ENCODE results near the gene COBL.

The COBL gene

GRCh38 chr7:51031791-51032515 lies 284.7 kb downstream of the COBL start:
- no peak for TF ChIP-seq RAD21 (IDR thresholded peaks at IDR 0.05; ENCODE audit: low read depth)
- TF ChIP-seq FOXM1 (IDR thresholded peaks at IDR 0.05; ENCODE audit: borderline replicate concordance, low read depth), result no peak
- TF ChIP-seq CEBPB (IDR thresholded peaks at IDR 0.05), result no peak

- TF ChIP-seq TCF12 (IDR thresholded peaks at IDR 0.05; ENCODE audit: low read depth) (no peak), YY1 (IDR thresholded peaks at IDR 0.05; ENCODE audit: low read depth) (no peak), TEAD4 (IDR thresholded peaks at IDR 0.05) (no peak), CREB1 (IDR thresholded peaks at IDR 0.05; ENCODE audit: low read depth) (no peak), RAD21 (IDR thresholded peaks at IDR 0.05; ENCODE audit: low read depth) (no peak), FOXM1 (IDR thresholded peaks at IDR 0.05; ENCODE audit: borderline replicate concordance, low read depth) (no peak), USF1 (IDR thresholded peaks at IDR 0.05) (no peak)
Measured at GRCh38 chr7:51031216-51031615, 285.4 kb downstream of the COBL start.

GRCh38 chr7:51029701-51030191 lies 286.9 kb downstream of the COBL start:
- TF ChIP-seq MAX (IDR thresholded peaks at IDR 0.05) (no peak), TCF12 (IDR thresholded peaks at IDR 0.05; ENCODE audit: low read depth) (no peak), ZBTB7A (IDR thresholded peaks at IDR 0.05; ENCODE audit: low read depth) (no peak), CREB1 (IDR thresholded peaks at IDR 0.05; ENCODE audit: low read depth) (no peak), TEAD4 (IDR thresholded peaks at IDR 0.05) (no peak), REST (IDR thresholded peaks at IDR 0.05; ENCODE audit: low read depth) (no peak), NFIC (IDR thresholded peaks at IDR 0.05) (no peak), EGR1 (IDR thresholded peaks at IDR 0.05) (no peak), YY1 (IDR thresholded peaks at IDR 0.05; ENCODE audit: low read depth) (no peak), FOXM1 (IDR thresholded peaks at IDR 0.05; ENCODE audit: borderline replicate concordance, low read depth) (no peak), EP300 (IDR thresholded peaks at IDR 0.05; ENCODE audit: borderline replicate concordance) (no peak), TAF1 (IDR thresholded peaks at IDR 0.05; ENCODE audit: low read depth) (no peak), USF1 (IDR thresholded peaks at IDR 0.05) (no peak), CEBPB (IDR thresholded peaks at IDR 0.05) (no peak), RAD21 (IDR thresholded peaks at IDR 0.05; ENCODE audit: low read depth) (no peak)

GRCh38 chr7:51029131-51029530 lies 287.5 kb downstream of the COBL start:
- TF ChIP-seq YY1 (IDR thresholded peaks at IDR 0.05; ENCODE audit: low read depth), result no peak
- TF ChIP-seq RAD21 (IDR thresholded peaks at IDR 0.05; ENCODE audit: low read depth), result no peak
- no peak for TF ChIP-seq TCF12 (IDR thresholded peaks at IDR 0.05; ENCODE audit: low read depth)
- TF ChIP-seq NFIC (IDR thresholded peaks at IDR 0.05), result no peak
- TF ChIP-seq FOXM1 (IDR thresholded peaks at IDR 0.05; ENCODE audit: borderline replicate concordance, low read depth), result no peak
- no peak for TF ChIP-seq EGR1 (IDR thresholded peaks at IDR 0.05)
- no peak for TF ChIP-seq USF1 (IDR thresholded peaks at IDR 0.05)
- TF ChIP-seq ZBTB7A (IDR thresholded peaks at IDR 0.05; ENCODE audit: low read depth), result no peak
- TF ChIP-seq CREB1 (IDR thresholded peaks at IDR 0.05; ENCODE audit: low read depth), result no peak
- TF ChIP-seq CEBPB (IDR thresholded peaks at IDR 0.05), result no peak
- TF ChIP-seq TEAD4 (IDR thresholded peaks at IDR 0.05), result no peak
- TF ChIP-seq REST (IDR thresholded peaks at IDR 0.05; ENCODE audit: low read depth), result no peak
- no peak for TF ChIP-seq MAX (IDR thresholded peaks at IDR 0.05)
- TF ChIP-seq TAF1 (IDR thresholded peaks at IDR 0.05; ENCODE audit: low read depth), result no peak
- TF ChIP-seq EP300 (IDR thresholded peaks at IDR 0.05; ENCODE audit: borderline replicate concordance), result no peak
